HG03064 (cell line): ENCODE results near the gene LGR4.
"Not testable (repeated sequence)": the region's sequence is repeated elsewhere in the genome, so short reads cannot be mapped to it uniquely, and the experiment has no call there.

Source experiments
- ATAC-seq: cut with Tn5 transposase; IDR thresholded peaks from one replicate; pipeline ENCODE4 v1.9.1; 2021; ENCODE audit warnings: low read depth; ENCODE audit not compliant: unreplicated experiment

The LGR4 gene

DNA sequence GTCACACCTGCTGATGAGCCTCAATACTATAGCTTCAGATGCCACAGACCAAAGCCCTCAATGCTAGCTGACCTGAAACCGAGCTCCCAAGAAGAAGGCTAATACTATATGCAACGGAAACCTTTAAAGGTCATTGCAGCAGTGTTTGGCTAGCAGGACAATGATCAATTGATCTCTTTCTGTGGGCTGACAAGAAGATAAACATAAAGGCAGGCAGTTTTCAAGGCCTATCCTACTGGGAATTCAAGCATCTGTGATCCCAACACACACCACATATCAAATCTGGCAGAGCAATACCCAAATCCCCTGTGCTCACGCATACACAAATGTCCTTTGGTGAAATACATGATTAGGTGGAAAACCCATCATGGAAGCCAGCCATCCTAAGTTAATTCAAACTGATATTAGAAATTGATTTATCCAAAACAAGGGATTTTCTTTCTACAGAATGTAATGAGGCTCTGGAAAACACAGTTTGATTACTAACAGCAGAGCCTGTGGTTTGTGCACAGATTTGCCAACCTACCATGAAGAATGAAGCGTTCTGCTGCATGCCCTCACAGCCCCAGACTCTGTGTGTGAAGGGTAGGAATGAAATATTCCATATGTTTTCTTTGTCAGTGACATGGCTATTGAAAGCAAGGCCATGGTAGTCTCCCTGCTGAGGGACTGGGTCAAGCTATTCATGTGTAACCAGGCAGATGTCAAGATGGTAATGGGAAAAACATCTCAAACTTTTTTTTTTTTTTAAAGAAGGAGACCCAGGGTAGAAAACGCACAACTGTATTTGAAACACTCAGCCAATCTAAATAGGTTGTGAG is 12.2 kb downstream of the LGR4 start:
- no peak for ATAC-seq

DNA sequence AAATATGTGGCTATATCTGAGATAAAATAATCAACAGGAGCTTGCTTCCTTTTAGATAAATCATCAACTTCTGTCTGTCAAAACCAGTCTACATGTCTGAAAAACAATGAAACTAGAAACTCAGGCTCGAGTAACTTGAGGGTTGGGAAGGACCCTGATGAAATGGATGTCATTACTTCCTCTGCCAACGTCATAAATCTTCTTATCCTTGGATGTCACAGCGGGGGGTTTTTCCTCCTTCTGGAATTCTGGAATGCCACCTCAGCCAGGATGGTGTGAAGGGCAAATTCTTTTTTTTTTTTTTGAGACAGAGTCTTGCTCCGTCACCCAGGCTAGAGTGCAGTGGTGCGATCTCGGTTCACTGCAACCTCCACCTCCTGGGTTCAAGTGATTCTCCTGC is 13.4 kb downstream of the LGR4 start:
- ATAC-seq, result no peak

DNA sequence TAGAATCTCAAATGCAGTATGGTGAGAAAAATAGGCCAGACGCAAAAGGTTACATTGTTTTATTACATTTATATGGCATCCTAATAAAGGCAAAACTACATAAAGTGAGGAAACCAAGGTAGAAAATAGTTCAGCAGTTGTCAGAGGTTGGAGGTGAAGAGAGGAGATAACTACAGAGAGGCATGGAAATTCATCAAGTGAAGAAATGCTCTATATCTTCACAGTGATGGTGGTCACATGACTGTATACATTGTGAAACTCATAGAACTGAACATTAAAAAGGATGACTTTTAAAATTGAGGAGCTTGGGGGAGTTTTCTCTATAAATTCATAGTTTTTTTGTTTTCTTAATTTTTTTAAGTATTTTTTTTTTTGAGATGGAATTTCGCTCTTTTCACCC is 14.4 kb downstream of the LGR4 start:
- no peak for ATAC-seq

DNA sequence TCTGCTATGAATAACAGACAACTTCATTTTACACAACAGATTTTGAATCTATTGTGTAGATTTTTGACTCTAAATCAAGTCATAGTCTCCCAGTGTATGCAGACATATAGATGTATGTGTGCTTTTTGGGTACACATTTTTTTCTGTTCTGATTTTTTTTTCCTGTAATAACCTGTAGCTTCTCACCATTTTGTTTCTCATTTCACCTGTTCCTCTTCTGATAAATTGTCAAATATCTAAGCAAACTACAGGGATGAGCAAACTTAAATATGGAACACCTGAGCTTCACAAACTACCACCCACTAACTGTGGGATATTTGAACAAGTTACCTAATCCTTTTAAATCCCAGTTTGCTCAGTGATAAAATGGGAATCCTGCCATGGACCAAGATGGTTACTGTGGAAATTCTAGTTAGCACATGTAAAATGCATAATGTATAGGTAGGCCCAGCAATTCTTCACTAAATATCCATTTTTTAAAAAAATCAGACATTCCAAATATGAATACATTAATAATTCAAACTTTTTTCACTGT is 15.7 kb downstream of the LGR4 start:
- no peak for ATAC-seq

DNA sequence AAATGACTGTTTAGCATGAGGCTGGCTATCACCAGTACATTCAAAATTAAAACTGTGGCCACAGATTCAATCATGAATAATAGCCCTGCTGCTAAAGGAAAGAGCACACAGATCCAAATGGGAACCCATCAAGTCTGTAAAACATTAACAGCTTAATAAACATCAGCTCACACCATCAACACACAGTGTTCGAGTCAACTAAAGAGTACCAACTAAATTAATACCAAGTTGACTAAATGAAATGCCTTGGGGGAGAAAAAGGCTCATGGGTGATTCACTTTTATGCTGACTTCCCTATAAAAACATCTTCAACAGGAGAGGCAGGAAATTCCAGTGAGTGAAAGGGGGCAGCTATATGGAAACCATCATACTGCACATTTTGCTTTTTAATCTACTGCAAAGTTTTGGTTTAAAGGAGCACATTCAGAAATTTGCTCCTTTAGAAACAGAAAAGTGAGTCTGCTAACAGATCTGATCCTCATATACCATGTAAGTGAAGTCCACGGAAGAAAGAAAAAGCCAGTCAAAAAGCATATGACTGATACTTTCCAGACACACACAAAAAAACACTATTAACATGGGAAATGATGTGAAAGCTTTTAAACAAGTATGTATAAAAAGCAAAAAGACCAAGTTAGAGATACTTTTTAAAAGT is 16.3 kb downstream of the LGR4 start:
- ATAC-seq, result no peak

DNA sequence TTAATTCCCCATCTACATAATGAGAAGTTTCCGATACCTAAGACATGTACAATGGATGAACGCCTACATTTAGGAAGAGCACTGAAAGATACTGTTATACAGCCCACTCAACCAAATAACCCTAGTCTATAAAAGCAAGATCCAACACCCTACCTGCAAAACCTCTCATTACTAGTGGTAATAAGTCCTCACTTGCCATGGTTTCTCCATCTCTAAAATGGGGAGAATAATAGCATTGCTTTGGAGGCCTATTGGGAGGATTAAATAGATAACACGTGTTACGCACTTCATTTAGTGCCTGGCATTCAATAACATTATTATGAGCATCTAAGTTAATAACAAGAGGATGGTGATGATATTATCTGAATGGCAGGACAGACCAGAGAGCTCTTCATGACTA is 16.9 kb downstream of the LGR4 start:
- no peak for ATAC-seq

DNA sequence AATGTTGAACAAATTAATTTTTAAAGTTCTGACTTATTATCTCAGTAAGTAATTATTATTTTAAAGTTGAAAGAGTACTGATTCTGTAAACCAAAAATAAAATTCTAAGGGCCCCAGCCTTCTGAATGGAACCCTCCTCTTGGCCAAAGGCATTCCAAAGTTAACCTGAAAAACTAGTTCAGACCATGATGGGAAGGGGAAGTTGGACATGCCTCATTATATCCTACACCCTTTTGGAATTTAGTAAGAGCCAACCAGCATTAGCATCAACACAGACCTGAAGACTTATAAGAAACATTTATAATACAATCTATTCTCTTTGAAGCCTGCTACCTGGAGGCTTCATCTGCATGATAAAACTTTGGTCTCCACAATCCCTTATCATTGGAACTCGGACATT is 18.9 kb downstream of the LGR4 start:
- no peak for ATAC-seq

DNA sequence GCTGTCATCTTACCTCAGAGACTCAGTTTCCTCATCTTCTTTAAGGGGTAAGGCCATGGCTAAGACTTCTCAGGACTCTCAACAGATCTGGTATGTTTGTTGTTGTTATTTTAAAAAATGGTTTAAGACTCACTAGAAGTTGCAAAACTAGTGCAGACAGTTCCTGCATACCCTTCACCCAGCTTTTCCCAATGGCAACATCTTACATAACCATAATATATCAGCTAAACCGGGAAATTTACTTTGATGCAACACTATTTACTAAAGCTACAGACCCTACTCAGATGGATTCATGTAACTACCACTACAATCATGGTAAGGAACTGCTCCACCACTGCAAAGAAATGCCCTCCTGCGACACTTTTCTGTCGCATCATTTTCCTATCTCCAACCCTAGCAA is 20.4 kb downstream of the LGR4 start:
- ATAC-seq, result no peak

DNA sequence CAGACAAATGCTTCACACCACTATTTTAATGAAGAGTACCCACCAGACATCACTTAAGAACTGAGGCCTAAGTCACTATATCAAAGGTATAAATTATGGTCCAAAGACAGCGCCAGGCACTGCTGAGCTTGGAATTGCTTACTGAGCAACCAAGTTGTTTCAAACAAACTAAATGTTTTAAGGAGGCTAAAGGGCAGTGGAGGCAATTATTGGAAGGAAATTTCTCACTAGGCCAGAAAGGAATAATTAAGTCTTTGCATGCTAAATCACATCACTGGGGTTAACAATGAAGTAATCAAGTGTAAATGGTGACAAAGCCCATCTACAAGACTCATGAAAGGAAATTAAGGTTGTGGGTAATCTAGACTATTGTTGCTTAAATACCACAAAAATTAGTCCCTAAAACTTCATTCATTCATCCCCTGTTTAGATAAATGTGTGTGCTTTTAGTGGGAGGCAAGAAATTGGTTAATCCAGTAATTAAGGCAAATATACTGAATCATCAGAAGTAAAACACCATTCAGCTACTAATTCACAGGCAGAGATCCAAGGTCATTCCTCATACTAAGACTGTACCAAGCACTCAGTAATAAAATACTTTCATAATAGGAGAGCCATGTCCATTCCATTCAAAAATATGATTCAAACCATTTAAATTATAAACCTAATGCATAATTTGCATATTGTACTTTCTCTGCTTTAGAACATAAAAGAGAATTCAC is 21.2 kb downstream of the LGR4 start:
- no peak for ATAC-seq

DNA sequence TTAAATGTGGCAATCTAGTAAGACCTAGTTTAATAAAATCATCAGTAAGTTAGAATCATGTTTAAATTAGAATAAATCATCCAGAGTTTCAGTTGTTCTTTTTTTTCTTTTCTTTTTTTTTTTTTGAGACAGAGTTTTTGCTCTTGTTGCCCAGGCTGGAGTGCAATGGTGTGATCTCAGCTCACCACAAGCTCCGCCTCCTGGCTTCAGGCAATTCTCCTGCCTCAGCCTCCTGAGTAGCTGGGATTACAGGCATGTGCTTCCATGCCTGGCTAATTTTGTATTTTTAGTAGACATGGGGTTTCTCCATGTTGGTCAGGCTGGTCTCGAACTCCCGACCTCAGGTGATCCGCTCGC is 24.4 kb downstream of the LGR4 start:
- ATAC-seq, result not testable (repeated sequence)

DNA sequence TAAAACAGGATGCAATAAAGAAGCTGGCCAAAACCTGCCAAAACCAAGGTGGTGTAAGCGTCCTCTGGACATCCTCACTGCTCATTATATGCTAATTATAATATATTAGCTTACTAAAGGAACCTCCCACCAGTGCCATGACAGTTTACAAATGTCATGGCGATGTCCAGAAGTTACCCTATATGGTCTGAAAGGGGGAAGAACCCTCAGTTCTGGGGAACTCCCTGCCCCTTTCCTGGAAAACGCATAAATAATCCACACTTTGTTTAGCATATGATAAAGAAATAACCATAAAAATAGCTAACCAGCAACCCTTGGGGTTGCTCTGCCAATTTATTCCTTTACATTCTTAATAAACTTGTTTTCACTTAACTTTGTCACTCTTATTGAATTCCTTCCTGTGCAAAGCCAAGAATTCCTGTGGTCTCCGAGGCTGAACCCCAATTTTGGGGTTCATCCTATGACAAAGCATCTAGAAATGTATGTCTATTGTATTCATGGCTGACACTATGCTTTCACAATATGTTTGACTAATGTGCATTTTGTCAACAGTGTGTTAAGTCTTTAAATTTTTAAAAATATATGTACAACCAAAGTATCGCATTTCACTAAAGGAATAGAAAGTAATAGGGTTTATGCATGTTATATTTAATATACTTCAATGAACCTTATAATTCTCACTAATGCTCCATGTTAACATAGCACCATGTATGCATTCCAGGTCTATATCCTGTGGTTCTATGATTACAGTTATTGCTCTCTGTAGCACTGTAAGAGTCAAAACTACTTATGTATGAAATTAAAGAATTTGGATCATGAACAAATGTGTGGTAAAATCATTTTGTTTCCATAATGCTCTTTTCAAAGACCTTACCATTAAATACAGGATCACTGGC is 25.1 kb downstream of the LGR4 start:
- no peak for ATAC-seq

DNA sequence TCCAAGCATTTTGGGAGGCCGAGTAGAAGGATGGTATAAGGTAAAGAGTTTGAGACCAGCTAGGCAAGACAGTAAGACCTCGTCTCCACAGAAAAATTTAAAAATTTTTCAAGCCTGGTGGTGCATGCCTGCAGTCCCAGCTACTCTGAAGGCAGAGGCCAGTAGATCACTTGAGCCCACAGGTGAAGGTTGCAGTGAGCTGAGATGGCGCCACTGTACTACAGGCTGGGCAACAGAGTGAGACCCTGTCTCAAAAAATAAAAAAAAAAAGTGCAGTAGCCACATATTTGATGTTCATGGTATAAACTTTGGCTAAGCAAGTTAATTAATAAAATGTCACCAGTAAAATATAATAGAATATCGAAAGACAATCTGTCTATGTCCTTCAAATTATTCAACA is 27.0 kb downstream of the LGR4 start:
- ATAC-seq, result no peak

DNA sequence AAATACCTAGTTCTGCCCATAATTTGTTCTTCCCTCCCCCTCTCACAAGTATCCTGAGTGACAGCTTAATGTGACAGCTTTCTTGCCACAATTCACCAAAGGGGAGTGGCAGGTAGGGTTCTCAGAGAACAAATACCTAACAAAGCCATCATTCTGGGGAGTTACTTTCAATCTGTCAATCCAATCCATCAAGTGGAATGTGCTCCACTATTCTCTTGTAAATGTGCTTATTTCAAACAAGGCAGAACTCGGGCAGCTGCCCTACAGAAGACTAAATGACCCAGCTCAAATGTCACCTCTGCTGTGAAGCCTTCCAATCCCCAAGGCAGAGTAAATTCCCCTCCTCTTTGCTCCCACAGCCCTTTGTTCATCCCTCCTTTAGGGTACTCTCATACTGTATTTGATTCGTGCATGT is 27.8 kb downstream of the LGR4 start:
- no peak for ATAC-seq

DNA sequence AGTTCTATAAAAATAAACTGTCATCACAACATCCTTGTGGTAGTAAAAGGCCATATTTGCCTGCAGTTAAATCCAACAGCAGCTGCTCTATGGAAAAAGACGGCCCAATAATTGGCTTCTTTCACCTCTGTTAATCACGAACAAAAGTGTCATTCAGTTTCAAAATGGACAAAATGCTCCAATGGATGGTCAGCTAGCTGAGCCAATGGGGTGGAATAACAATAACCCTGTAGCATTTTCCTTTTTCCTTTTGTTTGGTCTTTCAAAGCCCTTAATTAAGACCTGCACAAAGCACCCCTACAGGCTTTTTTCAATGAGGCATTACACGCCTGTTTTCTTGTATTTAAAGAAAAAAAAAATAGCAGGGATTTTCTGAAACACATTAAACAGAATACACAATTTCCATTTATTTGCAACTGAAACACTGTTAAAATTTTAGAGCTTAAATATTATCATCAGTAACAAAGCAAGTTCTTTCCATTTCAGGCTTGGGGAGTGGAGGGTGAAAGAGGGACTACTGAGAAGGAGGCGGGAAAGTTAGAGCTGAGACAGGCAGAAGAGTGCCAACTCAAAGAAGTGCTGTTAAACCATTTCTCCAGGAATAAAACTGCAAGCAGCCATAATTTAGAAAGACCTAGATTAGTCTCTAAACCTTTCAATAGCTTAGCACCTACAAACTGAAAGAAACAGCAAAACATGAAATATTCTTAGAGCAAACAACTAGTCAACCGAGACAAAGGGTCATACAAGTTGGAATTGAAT is 28.7 kb downstream of the LGR4 start:
- no peak for ATAC-seq

DNA sequence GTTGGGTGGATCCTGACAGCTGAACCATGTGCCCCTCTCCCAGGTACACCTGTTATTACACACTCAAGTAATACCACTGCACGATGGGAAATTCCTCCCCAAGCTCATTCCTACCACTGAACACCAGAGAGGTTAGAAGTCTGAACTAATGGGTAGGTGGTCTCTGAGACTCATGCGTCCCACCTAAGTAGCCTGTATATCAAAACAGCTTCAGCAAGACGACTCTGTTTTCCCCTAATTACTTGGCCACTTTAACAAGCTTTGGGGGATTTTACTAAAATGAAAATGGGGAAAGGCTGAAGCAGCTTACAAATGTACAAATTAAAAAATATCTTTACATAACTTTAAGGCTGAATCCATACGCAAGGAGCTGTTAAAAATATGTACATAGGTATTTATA is 29.4 kb downstream of the LGR4 start:
- ATAC-seq, result no peak

DNA sequence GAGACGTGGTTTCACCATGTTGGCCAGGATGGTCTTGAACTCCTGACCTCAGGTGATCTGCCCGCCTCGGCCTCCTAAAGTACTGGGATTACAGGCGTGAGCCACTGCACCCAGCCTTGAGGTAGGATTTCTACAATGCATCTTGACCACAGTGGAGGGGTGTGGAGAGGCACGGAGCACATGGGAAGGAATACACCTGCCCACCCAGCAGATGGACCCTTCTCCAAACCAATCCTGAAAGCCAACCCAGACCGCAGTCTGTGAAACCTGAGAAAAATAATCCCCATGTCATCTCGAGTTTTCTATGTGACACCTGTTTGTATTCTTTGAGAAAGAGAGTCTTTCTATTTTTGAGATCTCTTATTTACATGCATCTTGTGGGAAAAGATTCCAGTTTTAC is 32.5 kb downstream of the LGR4 start:
- no peak for ATAC-seq

DNA sequence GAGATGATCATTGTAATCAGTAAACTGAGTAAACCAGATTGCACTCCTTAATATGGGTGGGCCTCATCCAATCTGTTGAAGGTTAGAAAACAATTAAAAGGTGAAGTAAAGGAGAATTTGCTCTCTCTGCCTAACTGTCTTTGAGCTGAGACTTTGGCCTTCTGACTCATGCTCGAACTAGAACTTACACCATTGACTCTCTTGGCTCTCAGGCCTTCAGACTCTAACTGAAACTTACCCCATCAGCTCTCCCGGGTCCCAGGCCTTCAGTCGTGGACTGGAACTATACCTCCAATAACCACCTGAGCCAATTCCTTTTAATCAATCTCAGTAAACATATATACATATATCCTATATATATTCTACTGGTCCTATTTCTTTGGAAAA is 34.0 kb downstream of the LGR4 start:
- no peak for ATAC-seq

DNA sequence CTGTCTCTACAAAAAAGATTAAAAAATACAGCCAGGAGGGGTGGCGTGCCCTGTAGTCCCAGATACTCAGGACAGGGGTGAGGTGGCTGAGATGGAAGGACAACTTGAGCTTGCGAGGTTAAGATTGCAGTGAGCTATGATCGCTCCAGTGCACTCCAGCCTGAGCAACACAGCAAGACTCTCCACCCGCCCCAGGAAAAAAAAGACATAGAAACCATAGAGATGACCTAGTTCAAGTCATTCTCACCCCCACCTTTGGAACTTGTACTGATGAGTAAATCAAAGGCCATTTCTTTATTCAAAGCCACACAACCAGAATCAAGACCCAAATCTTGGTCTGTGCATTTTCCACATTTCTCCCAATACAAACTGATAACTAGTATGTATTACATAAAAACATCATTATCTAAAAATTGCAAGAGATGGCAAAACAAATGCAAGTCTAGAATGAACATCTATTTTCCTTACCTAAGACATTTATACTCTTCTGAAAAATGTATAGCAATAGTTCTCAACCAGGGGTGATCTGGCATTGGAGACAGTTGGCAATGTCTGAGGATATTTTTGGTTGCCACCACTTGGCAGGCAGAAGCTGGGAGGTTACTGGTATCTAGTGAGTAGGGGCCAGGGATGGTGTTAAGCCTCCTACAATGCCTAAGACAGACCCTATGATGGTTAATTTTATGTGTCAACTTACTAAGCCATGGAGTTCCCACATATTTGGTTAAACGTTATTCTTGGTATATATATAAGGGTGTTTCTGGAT is 34.6 kb downstream of the LGR4 start:
- no peak for ATAC-seq

DNA sequence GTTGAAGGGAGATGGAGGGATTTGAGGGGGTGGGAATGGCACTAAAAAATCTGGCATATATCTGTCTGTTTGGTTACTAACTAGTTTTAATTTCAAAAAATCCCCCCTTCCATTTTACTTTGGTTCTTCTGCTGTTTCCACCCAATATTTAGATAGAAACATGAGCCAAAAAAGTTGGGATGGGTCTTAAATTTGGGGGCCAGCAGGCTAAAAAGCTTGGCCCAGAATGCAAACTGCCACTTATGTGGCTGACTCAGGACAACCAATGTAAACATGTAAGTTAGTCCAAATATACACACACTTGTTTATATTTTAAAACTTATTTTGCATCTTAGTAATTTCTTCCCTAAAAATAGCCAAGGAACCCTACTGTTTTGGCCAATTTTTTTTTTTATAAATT is 35.7 kb downstream of the LGR4 start:
- ATAC-seq, result no peak
